Measurements from ENCODE around the gene NAA80.

Gene NAA80, protein sequence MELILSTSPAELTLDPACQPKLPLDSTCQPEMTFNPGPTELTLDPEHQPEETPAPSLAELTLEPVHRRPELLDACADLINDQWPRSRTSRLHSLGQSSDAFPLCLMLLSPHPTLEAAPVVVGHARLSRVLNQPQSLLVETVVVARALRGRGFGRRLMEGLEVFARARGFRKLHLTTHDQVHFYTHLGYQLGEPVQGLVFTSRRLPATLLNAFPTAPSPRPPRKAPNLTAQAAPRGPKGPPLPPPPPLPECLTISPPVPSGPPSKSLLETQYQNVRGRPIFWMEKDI

DNA sequence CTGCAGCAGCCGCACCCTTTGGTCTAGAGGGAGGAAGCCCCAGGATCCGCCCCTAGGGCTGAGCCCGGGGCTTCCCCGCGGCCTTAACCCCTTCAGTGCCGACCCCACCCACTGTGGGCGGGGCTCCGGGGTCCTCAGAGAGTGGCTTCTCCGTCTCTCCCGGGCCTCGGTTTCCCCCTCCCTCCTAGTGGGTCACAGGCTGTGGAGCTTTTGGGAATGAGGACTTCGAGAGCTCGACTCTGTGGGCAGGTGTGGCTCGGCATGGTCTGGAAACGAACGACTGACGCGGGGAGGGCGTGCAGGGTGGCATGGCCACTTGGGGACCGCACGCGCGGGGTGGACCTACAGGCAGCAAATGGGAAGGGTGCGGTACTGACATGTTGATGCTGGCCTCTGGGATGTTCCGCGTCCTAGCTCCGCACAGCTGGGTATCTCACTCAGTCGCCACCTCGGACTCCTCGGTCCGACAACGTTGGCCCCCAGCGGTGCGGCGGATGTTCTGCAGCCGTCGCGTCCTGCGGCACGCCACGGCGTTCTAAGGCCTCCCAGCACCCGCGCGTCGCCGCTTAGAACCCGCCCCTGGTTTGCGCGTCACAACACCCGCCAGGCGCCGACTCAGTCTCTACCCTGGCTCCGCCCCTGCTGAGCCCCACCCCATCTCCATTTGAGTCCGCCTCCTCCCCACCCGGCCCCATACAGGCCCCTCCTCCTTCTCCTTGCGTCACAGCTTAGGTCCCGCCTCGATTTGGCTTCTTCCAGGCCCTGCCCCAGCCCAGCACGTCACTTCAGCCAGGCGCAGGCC lies at the start of gene NAA80, which contains the start of gene HYAL3:
Gene NAA80, minus strand, starts transcription at position 570 of the 802 bp plus-strand sequence. CDS start 1,942 bp downstream, outside the sequence.
Gene HYAL3, minus strand, starts transcription at position 570 of the 802 bp plus-strand sequence. CDS start 3,803 bp downstream, outside the sequence.
- Histone ChIP-seq H3K27ac (ENCODE audit: low read depth in 2 of 2, low read length in 2 of 2) (peak within 1 kb of the TSS; percentile 96 to 97), H3K4me1 (ENCODE audit: control insufficient read depth in 2 of 2, insufficient read depth in 2 of 2, low read length in 2 of 2) (peaks cover 28 to 34% of the 10 kb centered on the region in 2 donors), H3K4me3 (ENCODE audit: low read length in 2 of 2) (peak within 1 kb of the TSS; percentile 87 to 91), H3K27me3 (ENCODE audit: control insufficient read depth in 2 of 2, insufficient read depth in 2 of 2, low read length in 2 of 2) (no peaks in the 10 kb centered on the region), H3K36me3 (ENCODE audit: control insufficient read depth in 2 of 2, insufficient read depth in 2 of 2, low read length in 2 of 2) (no peaks in the 10 kb centered on the region), H3K9ac (ENCODE audit: low read depth in 1 of 2, low read length in 2 of 2) (peak within 1 kb of the TSS; percentile 90 to 99), H3K9me3 (ENCODE audit: control insufficient read depth in 2 of 2, low read length in 2 of 2) (no peaks in the 10 kb centered on the region)

GRCh38 chr3:50347187-50347813 lies 48.1 kb upstream of the NAA80 start:
- H3K9ac ChIP-seq (ENCODE audit: low read depth in 1 of 2, low read length in 2 of 2), result no peak overlapping the region

DNA sequence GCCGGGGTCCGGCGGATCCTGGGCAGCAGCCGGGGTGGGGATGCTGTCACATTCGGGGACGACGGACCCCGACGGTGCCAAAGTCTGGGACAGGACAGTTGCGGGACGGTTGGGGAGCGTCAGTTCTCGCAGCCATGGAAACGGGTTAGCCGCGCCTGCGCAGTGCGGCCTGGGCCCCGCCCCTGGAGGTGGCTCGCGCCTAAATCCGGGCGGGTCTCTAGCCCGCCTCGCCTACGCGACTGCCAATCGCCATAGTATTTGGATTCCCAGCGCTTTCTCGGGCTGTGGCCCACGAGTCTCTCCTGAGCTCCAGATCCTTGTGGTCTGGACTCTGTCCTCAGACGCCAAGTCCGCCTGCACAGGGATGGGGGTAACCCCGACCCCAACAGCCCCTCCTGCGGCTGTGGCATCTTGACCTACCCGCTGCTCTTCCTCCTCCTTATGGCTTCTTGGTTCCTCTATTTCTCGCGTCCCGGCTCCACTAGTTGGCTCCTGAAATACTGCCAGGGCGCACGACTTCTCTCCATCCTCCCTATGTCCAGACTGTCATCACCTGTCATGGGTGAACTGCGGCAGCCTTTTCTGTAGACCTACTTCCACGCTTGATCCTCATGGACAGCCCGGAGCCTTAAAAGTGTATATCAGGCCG lies 46.5 kb upstream of the NAA80 start, which contains the start of gene ZMYND10:
Gene ZMYND10, minus strand, starts transcription at position 147 of the 649 bp plus-strand sequence. CDS start 153 bp downstream, outside the sequence.
- Histone ChIP-seq H3K36me3 (ENCODE audit: control insufficient read depth in 2 of 2, insufficient read depth in 2 of 2, low read length in 2 of 2) (peaks cover 11 to 13% of the 10 kb centered on the region in 2 donors), H3K9me3 (ENCODE audit: control insufficient read depth in 2 of 2, low read length in 2 of 2) (no peaks in the 10 kb centered on the region), H3K4me1 (ENCODE audit: control insufficient read depth in 2 of 2, insufficient read depth in 2 of 2, low read length in 2 of 2) (peaks cover 32 to 37% of the 10 kb centered on the region in 2 donors), H3K27me3 (ENCODE audit: control insufficient read depth in 2 of 2, insufficient read depth in 2 of 2, low read length in 2 of 2) (no peaks in the 10 kb centered on the region), H3K9ac (ENCODE audit: low read depth in 1 of 2, low read length in 2 of 2) (peak within 1 kb of the TSS; percentile 41 to 52), H3K4me3 (ENCODE audit: low read length in 2 of 2) (peak within 1 kb of the TSS; percentile 37 to 65), H3K27ac (ENCODE audit: low read depth in 2 of 2, low read length in 2 of 2) (peak within 1 kb of the TSS in 1 of 2 donors; percentile 9)

More at GRCh38 chr3:50347187-50347813, 48.1 kb upstream of the NAA80 start:
- no peak overlapping the region for H3K4me3 ChIP-seq (ENCODE audit: low read length in 2 of 2)
- peaks cover 37% of the 10 kb centered on the region in 2 donors for H3K4me1 ChIP-seq (ENCODE audit: control insufficient read depth in 2 of 2, insufficient read depth in 2 of 2, low read length in 2 of 2)
- H3K36me3 ChIP-seq (ENCODE audit: control insufficient read depth in 2 of 2, insufficient read depth in 2 of 2, low read length in 2 of 2), result peaks cover 13 to 15% of the 10 kb centered on the region in 2 donors
- H3K9me3 ChIP-seq (ENCODE audit: control insufficient read depth in 2 of 2, low read length in 2 of 2), result no peaks in the 10 kb centered on the region
- no peak overlapping the region for H3K27ac ChIP-seq (ENCODE audit: low read depth in 2 of 2, low read length in 2 of 2)
- no peaks in the 10 kb centered on the region for H3K27me3 ChIP-seq (ENCODE audit: control insufficient read depth in 2 of 2, insufficient read depth in 2 of 2, low read length in 2 of 2)

GRCh38 chr3:50345008-50345407 lies 45.8 kb upstream of the NAA80 start:
- Histone ChIP-seq H3K4me3 (ENCODE audit: low read length in 2 of 2) (peak overlapping the region; percentile 37 to 65), H3K9me3 (ENCODE audit: control insufficient read depth in 2 of 2, low read length in 2 of 2) (no peaks in the 10 kb centered on the region), H3K4me1 (ENCODE audit: control insufficient read depth in 2 of 2, insufficient read depth in 2 of 2, low read length in 2 of 2) (peaks cover 26 to 37% of the 10 kb centered on the region in 2 donors), H3K27ac (ENCODE audit: low read depth in 2 of 2, low read length in 2 of 2) (no peak overlapping the region), H3K36me3 (ENCODE audit: control insufficient read depth in 2 of 2, insufficient read depth in 2 of 2, low read length in 2 of 2) (peaks cover 11 to 13% of the 10 kb centered on the region in 2 donors), H3K9ac (ENCODE audit: low read depth in 1 of 2, low read length in 2 of 2) (peak overlapping the region in 1 of 2 donors; percentile 52), H3K27me3 (ENCODE audit: control insufficient read depth in 2 of 2, insufficient read depth in 2 of 2, low read length in 2 of 2) (no peaks in the 10 kb centered on the region)

DNA sequence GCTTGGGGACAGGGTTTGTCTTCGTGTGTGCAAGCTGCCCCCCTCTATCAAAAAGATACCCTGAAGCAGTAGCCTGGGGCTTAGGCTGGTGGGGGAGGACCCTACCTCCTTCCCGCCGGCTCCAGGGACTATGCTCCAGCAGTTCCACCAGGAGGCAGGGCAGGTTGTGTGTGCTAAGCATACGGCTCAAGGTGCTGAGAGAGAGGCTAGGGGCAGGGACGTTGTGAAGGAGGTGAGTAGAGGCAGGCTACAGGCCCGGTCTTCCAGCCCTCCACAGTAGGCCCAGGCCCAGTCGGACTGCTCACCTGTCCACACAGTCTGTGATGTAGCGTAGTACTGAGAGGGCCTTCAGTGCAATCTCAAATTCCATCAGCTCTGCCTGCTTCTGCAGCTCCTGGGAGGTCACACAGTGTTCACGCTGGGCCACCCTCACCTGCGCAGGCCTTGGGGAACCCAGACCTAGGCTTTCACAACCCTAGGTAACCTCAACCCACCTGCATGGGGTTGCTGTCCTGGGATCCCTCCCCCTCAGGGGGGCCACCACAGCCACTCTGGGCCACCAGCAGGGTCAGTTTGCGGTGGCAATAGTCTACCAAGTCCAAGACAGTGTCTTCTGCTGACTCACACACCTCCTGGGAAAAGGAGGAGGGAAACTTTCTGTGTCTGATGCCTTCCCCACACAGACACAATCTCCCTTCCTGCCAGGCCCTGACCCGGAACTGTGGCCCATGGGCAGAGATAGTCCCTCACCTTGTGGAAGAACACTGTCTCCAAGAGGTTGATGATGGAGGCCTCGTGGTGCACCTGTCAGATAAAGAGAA lies 43.8 kb upstream of the NAA80 start:
- H3K27me3 ChIP-seq (ENCODE audit: control insufficient read depth in 2 of 2, insufficient read depth in 2 of 2, low read length in 2 of 2), result no peaks in the 10 kb centered on the region
- peaks cover 1 to 3% of the 10 kb centered on the region in 2 donors for H3K36me3 ChIP-seq (ENCODE audit: control insufficient read depth in 2 of 2, insufficient read depth in 2 of 2, low read length in 2 of 2)
- no peaks in the 10 kb centered on the region for H3K9me3 ChIP-seq (ENCODE audit: control insufficient read depth in 2 of 2, low read length in 2 of 2)
- H3K9ac ChIP-seq (ENCODE audit: low read depth in 1 of 2, low read length in 2 of 2), result no peak overlapping the region
- no peak overlapping the region for H3K27ac ChIP-seq (ENCODE audit: low read depth in 2 of 2, low read length in 2 of 2)
- H3K4me1 ChIP-seq (ENCODE audit: control insufficient read depth in 2 of 2, insufficient read depth in 2 of 2, low read length in 2 of 2), result peaks cover 25 to 38% of the 10 kb centered on the region in 2 donors
- no peak overlapping the region for H3K4me3 ChIP-seq (ENCODE audit: low read length in 2 of 2)

- H3K9ac ChIP-seq (ENCODE audit: low read depth in 1 of 2, low read length in 2 of 2), result no peak overlapping the region
- no peaks in the 10 kb centered on the region for H3K9me3 ChIP-seq (ENCODE audit: control insufficient read depth in 2 of 2, low read length in 2 of 2)
- peak overlapping the region in 1 of 2 donors; percentile 87 for H3K27ac ChIP-seq (ENCODE audit: low read depth in 2 of 2, low read length in 2 of 2)
- no peaks in the 10 kb centered on the region for H3K36me3 ChIP-seq (ENCODE audit: control insufficient read depth in 2 of 2, insufficient read depth in 2 of 2, low read length in 2 of 2)
- no peak overlapping the region for H3K4me3 ChIP-seq (ENCODE audit: low read length in 2 of 2)
- no peaks in the 10 kb centered on the region for H3K27me3 ChIP-seq (ENCODE audit: control insufficient read depth in 2 of 2, insufficient read depth in 2 of 2, low read length in 2 of 2)
- peaks cover 31 to 40% of the 10 kb centered on the region in 2 donors for H3K4me1 ChIP-seq (ENCODE audit: control insufficient read depth in 2 of 2, insufficient read depth in 2 of 2, low read length in 2 of 2)
Observed at GRCh38 chr3:50341996-50342650, 42.9 kb upstream of the NAA80 start.

DNA sequence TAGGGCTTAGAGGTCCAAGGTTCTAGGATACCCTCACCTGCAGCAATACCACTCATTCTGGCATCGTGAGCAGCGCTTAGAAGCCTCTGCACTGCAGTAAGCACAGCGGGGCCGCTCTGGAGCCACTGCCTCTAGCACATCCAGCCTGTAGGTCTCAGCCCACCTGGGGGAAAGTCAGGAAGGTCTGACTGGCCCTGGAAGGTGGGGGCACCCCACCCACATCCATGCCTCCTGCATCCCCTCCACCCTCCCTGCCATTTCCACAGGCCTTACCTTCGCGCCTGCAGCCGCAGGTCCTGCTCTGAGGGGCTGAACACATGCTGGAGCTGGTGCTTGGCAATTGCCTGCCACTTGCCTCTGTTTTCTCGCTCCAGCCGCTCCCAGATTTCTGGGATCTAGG lies 42.3 kb upstream of the NAA80 start:
- Histone ChIP-seq H3K4me1 (ENCODE audit: control insufficient read depth in 2 of 2, insufficient read depth in 2 of 2, low read length in 2 of 2) (peaks cover 31 to 42% of the 10 kb centered on the region in 2 donors), H3K9me3 (ENCODE audit: control insufficient read depth in 2 of 2, low read length in 2 of 2) (no peaks in the 10 kb centered on the region), H3K36me3 (ENCODE audit: control insufficient read depth in 2 of 2, insufficient read depth in 2 of 2, low read length in 2 of 2) (no peaks in the 10 kb centered on the region), H3K27me3 (ENCODE audit: control insufficient read depth in 2 of 2, insufficient read depth in 2 of 2, low read length in 2 of 2) (no peaks in the 10 kb centered on the region), H3K9ac (ENCODE audit: low read depth in 1 of 2, low read length in 2 of 2) (peak overlapping the region; percentile 63 to 73), H3K4me3 (ENCODE audit: low read length in 2 of 2) (peak overlapping the region; percentile 63 to 71), H3K27ac (ENCODE audit: low read depth in 2 of 2, low read length in 2 of 2) (peak overlapping the region in 1 of 2 donors; percentile 87)

DNA sequence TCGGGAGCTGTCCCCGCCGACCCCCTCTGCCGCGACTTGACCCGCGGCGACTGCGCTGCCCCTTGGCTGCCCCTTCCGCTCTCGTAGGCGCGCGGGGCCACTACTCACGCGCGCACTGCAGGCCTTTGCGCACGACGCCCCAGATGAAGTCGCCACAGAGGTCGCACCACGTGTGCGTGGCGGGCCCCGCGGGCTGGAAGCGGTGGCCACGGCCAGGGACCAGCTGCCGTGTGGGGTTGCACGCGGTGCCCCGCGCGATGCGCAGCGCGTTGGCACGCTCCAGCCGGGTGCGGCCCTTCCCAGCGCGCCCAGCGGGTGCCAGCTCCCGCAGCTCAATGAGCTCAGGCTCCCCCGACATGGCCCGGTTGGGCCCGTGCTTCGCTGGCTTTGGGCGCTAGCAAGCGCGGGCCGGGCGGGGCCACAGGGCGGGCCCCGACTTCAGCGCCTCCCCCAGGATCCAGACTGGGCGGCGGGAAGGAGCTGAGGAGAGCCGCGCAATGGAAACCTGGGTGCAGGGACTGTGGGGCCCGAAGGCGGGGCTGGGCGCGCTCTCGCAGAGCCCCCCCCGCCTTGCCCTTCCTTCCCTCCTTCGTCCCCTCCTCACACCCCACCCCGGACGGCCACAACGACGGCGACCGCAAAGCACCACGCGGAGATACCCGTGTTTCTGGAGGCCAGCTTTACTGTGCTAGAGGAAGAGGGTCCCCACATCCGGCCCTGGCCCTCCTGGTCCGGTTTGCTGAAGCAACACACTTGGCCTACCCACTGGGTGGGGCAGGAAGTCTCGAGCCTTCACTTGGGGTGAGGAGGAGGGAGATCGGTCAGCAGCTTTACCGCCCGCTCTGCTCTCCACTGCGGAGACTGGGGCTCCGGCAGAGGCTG lies 41.5 kb upstream of the NAA80 start, which contains the start of gene RASSF1:
Gene RASSF1, minus strand, starts transcription at position 389 of the 882 bp plus-strand sequence. Its CDS starts 31 bp downstream, at position 358.
- Histone ChIP-seq H3K36me3 (ENCODE audit: control insufficient read depth in 2 of 2, insufficient read depth in 2 of 2, low read length in 2 of 2) (no peaks in the 10 kb centered on the region), H3K4me1 (ENCODE audit: control insufficient read depth in 2 of 2, insufficient read depth in 2 of 2, low read length in 2 of 2) (peaks cover 38 to 48% of the 10 kb centered on the region in 2 donors), H3K27ac (ENCODE audit: low read depth in 2 of 2, low read length in 2 of 2) (peak within 1 kb of the TSS; percentile 82 to 87), H3K9ac (ENCODE audit: low read depth in 1 of 2, low read length in 2 of 2) (peak within 1 kb of the TSS; percentile 73 to 84), H3K9me3 (ENCODE audit: control insufficient read depth in 2 of 2, low read length in 2 of 2) (no peaks in the 10 kb centered on the region), H3K4me3 (ENCODE audit: low read length in 2 of 2) (peak within 1 kb of the TSS; percentile 63 to 71), H3K27me3 (ENCODE audit: control insufficient read depth in 2 of 2, insufficient read depth in 2 of 2, low read length in 2 of 2) (no peaks in the 10 kb centered on the region)

Data from mucosa of rectum (tissue), 2 donors.